ENCODE measurements around the gene KRTAP5-1. TPM values are rescaled to one million over a fixed set of nuclear protein-coding genes. Genes with fewer than 3 reads are reported as not detected.

The KRTAP5-1 gene
- total and polyA plus RNA-seq, 8 donors, result 0.46 TPM; not detected in 7

GRCh38 chr11:1561955-1562354, 23.1 kb downstream of the KRTAP5-1 start:
- no peak overlapping the region for H3K27ac ChIP-seq
- peak in 3 of 6 donors; percentile 5 to 45 (median 21) for DNase-seq

DNA sequence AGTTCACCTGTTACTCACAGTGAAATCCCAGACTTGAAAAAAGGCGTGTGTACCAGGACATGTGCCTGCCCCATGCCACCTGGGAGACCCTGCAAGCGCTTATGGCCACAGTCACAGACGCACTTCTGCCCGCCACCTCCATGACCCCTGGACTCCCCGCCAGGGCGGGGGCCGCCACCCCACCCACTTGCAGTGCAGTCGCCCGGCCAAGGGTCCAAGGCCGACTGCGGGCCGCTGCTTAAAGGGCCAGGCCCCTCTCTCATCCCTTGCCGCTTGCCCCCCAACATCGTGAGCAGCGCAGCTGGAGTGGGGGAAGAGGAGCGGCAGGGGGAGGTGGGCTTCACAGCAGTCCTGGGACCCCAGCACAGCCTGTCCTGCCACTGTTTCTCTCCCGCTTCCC, 23.8 kb downstream of the KRTAP5-1 start:
- Histone ChIP-seq H3K36me3 (peaks cover 0 to 20% (median 0%) of the 10 kb centered on the region in 3 donors), H3K4me1 (peaks cover 15 to 30% (median 26%) of the 10 kb centered on the region in 3 donors)

More at GRCh38 chr11:1561955-1562354, 23.1 kb downstream of the KRTAP5-1 start:
- TF ChIP-seq, protein P1, sequence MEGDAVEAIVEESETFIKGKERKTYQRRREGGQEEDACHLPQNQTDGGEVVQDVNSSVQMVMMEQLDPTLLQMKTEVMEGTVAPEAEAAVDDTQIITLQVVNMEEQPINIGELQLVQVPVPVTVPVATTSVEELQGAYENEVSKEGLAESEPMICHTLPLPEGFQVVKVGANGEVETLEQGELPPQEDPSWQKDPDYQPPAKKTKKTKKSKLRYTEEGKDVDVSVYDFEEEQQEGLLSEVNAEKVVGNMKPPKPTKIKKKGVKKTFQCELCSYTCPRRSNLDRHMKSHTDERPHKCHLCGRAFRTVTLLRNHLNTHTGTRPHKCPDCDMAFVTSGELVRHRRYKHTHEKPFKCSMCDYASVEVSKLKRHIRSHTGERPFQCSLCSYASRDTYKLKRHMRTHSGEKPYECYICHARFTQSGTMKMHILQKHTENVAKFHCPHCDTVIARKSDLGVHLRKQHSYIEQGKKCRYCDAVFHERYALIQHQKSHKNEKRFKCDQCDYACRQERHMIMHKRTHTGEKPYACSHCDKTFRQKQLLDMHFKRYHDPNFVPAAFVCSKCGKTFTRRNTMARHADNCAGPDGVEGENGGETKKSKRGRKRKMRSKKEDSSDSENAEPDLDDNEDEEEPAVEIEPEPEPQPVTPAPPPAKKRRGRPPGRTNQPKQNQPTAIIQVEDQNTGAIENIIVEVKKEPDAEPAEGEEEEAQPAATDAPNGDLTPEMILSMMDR (IDR thresholded peaks at IDR 0.05), result no peak
- H3K36me3 ChIP-seq, result peaks cover 0 to 20% (median 0%) of the 10 kb centered on the region in 3 donors
- peaks cover 15 to 30% (median 26%) of the 10 kb centered on the region in 3 donors for H3K4me1 ChIP-seq
- ATAC-seq (no peak), FAIRE-seq (no peak)
- 79 to 88% methylated on average over 5 of the region's 5 CpGs for WGBS, 2 donors
- H3K27me3 ChIP-seq, result no peaks in the 10 kb centered on the region
- intact Hi-C loops (cut with DNase I), result no loop called here
- no peaks in the 10 kb centered on the region for H3K9me3 ChIP-seq
- no peak overlapping the region for H3K4me3 ChIP-seq

GRCh38 chr11:1560649-1561251, 24.3 kb downstream of the KRTAP5-1 start:
- H3K27ac ChIP-seq, result peak overlapping the region in 2 of 4 donors; percentile 88
- TF ChIP-seq, protein P1 (IDR thresholded peaks at IDR 0.05), result no peak
- DNase-seq (peak in 2 of 6 donors; percentile 23 to 43), ATAC-seq (no peak), FAIRE-seq (no peak)
- H3K27me3 ChIP-seq, result no peaks in the 10 kb centered on the region
- peaks cover 15 to 30% (median 26%) of the 10 kb centered on the region in 3 donors for H3K4me1 ChIP-seq
- intact Hi-C loops (cut with DNase I), result no loop called here
- no peak overlapping the region for H3K4me3 ChIP-seq
- H3K36me3 ChIP-seq, result peaks cover 0 to 20% (median 0%) of the 10 kb centered on the region in 3 donors
- 92 to 93% methylated on average over 8 of the region's 8 CpGs for WGBS, 2 donors
- H3K9me3 ChIP-seq, result no peaks in the 10 kb centered on the region

More for the DNA sequence above, 23.8 kb downstream of the KRTAP5-1 start:
- Histone ChIP-seq H3K27me3 (no peaks in the 10 kb centered on the region), H3K27ac (no peak overlapping the region), H3K9me3 (no peaks in the 10 kb centered on the region), H3K4me3 (no peak overlapping the region)
- DNase-seq (peak in 4 of 6 donors; percentile 27 to 77 (median 43)), ATAC-seq (no peak), FAIRE-seq (no peak)
- intact Hi-C loops (cut with DNase I), result no loop called here
- TF ChIP-seq, protein P1 (IDR thresholded peaks at IDR 0.05), result no peak
- WGBS, 2 donors, result 87 to 92% methylated on average over 17 of the region's 17 CpGs

- DNase-seq (peak in 4 of 6 donors; percentile 18 to 82 (median 44)), FAIRE-seq (no peak), ATAC-seq (no peak)
- peaks cover 17 to 28% (median 23%) of the 10 kb centered on the region in 3 donors for H3K4me1 ChIP-seq
- H3K27ac ChIP-seq, result peak overlapping the region; percentile 87 to 90 (median 88)
- 84% methylated on average over 15 of the region's 15 CpGs for WGBS, 2 donors
- H3K36me3 ChIP-seq, result peaks cover 0 to 20% (median 0%) of the 10 kb centered on the region in 3 donors
- no peak overlapping the region for H3K4me3 ChIP-seq
- intact Hi-C loops (cut with DNase I), result no loop called here
- H3K27me3 ChIP-seq, result no peaks in the 10 kb centered on the region
- H3K9me3 ChIP-seq, result no peaks in the 10 kb centered on the region
- TF ChIP-seq, protein P1 (IDR thresholded peaks at IDR 0.05), result no peak
Observed at GRCh38 chr11:1560002-1560648, 25.0 kb downstream of the KRTAP5-1 start.

Data from pancreas (tissue), 10 donors.